Effector memory CD4-positive, alpha-beta T cell (primary cell): ENCODE data around the gene METTL26.

Source experiments
- DNase-seq, 3 donors: peaks; one replicate each; pipeline ENCODE4 v3.0.0-alpha.2; 2020
- H3K27ac ChIP-seq: 2 replicates; pipeline ENCODE4 v1.7.0; 2013; ENCODE audit warnings: mild to moderate bottlenecking, low read length, moderate library complexity; ENCODE audit not compliant: insufficient read depth, poor library complexity, severe bottlenecking
- H3K27me3 ChIP-seq: replicated peaks from 2 replicates; pipeline ENCODE4 v1.7.0; 2013; ENCODE audit warnings: mild to moderate bottlenecking, low read length; ENCODE audit not compliant: insufficient read depth, control insufficient read depth, poor library complexity, severe bottlenecking
- H3K36me3 ChIP-seq: 2 replicates; pipeline ENCODE4 v1.7.0; 2013; ENCODE audit warnings: mild to moderate bottlenecking, low read length, moderate library complexity; ENCODE audit not compliant: control insufficient read depth, insufficient read depth
- H3K4me1 ChIP-seq: 2 replicates; pipeline ENCODE4 v1.7.0; 2013; ENCODE audit warnings: low read length, mild to moderate bottlenecking; ENCODE audit not compliant: control insufficient read depth, insufficient read depth, poor library complexity, severe bottlenecking
- H3K4me3 ChIP-seq: 2 replicates; pipeline ENCODE4 v1.7.0; 2013; ENCODE audit warnings: low read length, low read depth, mild to moderate bottlenecking; ENCODE audit not compliant: insufficient read depth, poor library complexity, severe bottlenecking
- H3K9me3 ChIP-seq: 2 replicates; pipeline ENCODE4 v1.7.0; 2013; ENCODE audit warnings: mild to moderate bottlenecking, low read length, moderate library complexity; ENCODE audit not compliant: control insufficient read depth

METTL26 gene

GRCh38 chr16:635573-636205 is 416 bp downstream of the METTL26 start:
- Histone ChIP-seq H3K36me3 (no peaks in the 10 kb centered on the region), H3K4me3 (peak overlapping the region; percentile 96), H3K9me3 (no peaks in the 10 kb centered on the region), H3K4me1 (peaks cover 12% of the 10 kb centered on the region), H3K27me3 (no peaks in the 10 kb centered on the region), H3K27ac (peak overlapping the region; percentile 83)
- DNase-seq, result no peak

GRCh38 chr16:634996-635395 is 1.1 kb downstream of the METTL26 start:
- H3K27ac ChIP-seq, result no peak overlapping the region
- no peaks in the 10 kb centered on the region for H3K36me3 ChIP-seq
- DNase-seq, result no peak
- H3K4me3 ChIP-seq, result no peak overlapping the region
- no peaks in the 10 kb centered on the region for H3K27me3 ChIP-seq
- H3K4me1 ChIP-seq, result peaks cover 12% of the 10 kb centered on the region
- H3K9me3 ChIP-seq, result no peaks in the 10 kb centered on the region

GRCh38 chr16:634051-634670 is 1.9 kb downstream of the METTL26 start:
- no peaks in the 10 kb centered on the region for H3K9me3 ChIP-seq
- H3K4me1 ChIP-seq, result peaks cover 12% of the 10 kb centered on the region
- DNase-seq, result no peak
- H3K27me3 ChIP-seq, result no peaks in the 10 kb centered on the region
- no peak overlapping the region for H3K4me3 ChIP-seq
- no peaks in the 10 kb centered on the region for H3K36me3 ChIP-seq
- no peak overlapping the region for H3K27ac ChIP-seq

- Histone ChIP-seq H3K9me3 (no peaks in the 10 kb centered on the region), H3K4me3 (no peak overlapping the region), H3K27ac (no peak overlapping the region), H3K27me3 (no peaks in the 10 kb centered on the region), H3K36me3 (no peaks in the 10 kb centered on the region), H3K4me1 (peaks cover 12% of the 10 kb centered on the region)
- DNase-seq, result no peak
Measured at GRCh38 chr16:633336-634050, 2.6 kb downstream of the METTL26 start.

GRCh38 chr16:632486-633335 is 3.4 kb downstream of the METTL26 start:
- Histone ChIP-seq H3K4me3 (no peak overlapping the region), H3K9me3 (no peaks in the 10 kb centered on the region), H3K27ac (no peak overlapping the region), H3K36me3 (peaks cover 4% of the 10 kb centered on the region), H3K27me3 (no peaks in the 10 kb centered on the region), H3K4me1 (peaks cover 12% of the 10 kb centered on the region)
- no peak for DNase-seq

GRCh38 chr16:631808-632358 is 4.2 kb downstream of the METTL26 start:
- H3K27me3 ChIP-seq, result no peaks in the 10 kb centered on the region
- peaks cover 12% of the 10 kb centered on the region for H3K4me1 ChIP-seq
- H3K9me3 ChIP-seq, result no peaks in the 10 kb centered on the region
- H3K27ac ChIP-seq, result no peak overlapping the region
- H3K36me3 ChIP-seq, result peaks cover 11% of the 10 kb centered on the region
- no peak for DNase-seq
- H3K4me3 ChIP-seq, result no peak overlapping the region

- Histone ChIP-seq H3K4me1 (peaks cover 11% of the 10 kb centered on the region), H3K4me3 (no peak within 1 kb of the TSS), H3K9me3 (no peaks in the 10 kb centered on the region), H3K27ac (no peak within 1 kb of the TSS), H3K36me3 (peaks cover 11% of the 10 kb centered on the region), H3K27me3 (no peaks in the 10 kb centered on the region)
- DNase-seq, result no peak
Measured at GRCh38 chr16:630815-631405, 5.2 kb downstream of the METTL26 start, which contains the start of gene WFIKKN1. Gene WFIKKN1 (plus strand): TSS chr16:630985. CDS start chr16:631254, 269 bp downstream.

GRCh38 chr16:630249-630814 is 5.8 kb downstream of the METTL26 start:
- DNase-seq, result no peak

GRCh38 chr16:629833-630248 is 6.3 kb downstream of the METTL26 start:
- no peak overlapping the region for H3K4me3 ChIP-seq
- H3K4me1 ChIP-seq, result no peaks in the 10 kb centered on the region
- no peak for DNase-seq
- H3K9me3 ChIP-seq, result no peaks in the 10 kb centered on the region
- H3K36me3 ChIP-seq, result peaks cover 11% of the 10 kb centered on the region
- no peaks in the 10 kb centered on the region for H3K27me3 ChIP-seq
- H3K27ac ChIP-seq, result no peak overlapping the region

More at GRCh38 chr16:630249-630814, 5.8 kb downstream of the METTL26 start:
- H3K27ac ChIP-seq, result no peak overlapping the region
- peaks cover 11% of the 10 kb centered on the region for H3K36me3 ChIP-seq
- no peaks in the 10 kb centered on the region for H3K9me3 ChIP-seq
- no peak overlapping the region for H3K4me3 ChIP-seq
- peaks cover 5% of the 10 kb centered on the region for H3K4me1 ChIP-seq
- H3K27me3 ChIP-seq, result no peaks in the 10 kb centered on the region
